DND-41 (cell line): ENCODE measurements around the gene SMARCA1.

Experiments used
- ATAC-seq: fragments of 200-7000 bp; cut with Tn5 transposase; 3 replicates; pipeline ENCODE4 v1.9.1; 2021; ENCODE audit warnings: low read depth; ENCODE audit not compliant: insufficient read depth
- DNase-seq: peaks from one replicate; pipeline ENCODE4 v3.0.0-alpha.2; 2020
- H2AFZ ChIP-seq: 2 replicates; pipeline ENCODE4 v1.6.0; 2012; ENCODE audit warnings: low read depth, low read length
- H3K27ac ChIP-seq: 2 replicates; pipeline ENCODE4 v1.5.1; 2012; ENCODE audit warnings: low read length, inconsistent platforms
- H3K27me3 ChIP-seq: fragments of 200-600 bp; sonication (generic); 2 replicates; pipeline ENCODE4 v1.6.0; 2012; ENCODE audit warnings: low read length, mild to moderate bottlenecking, inconsistent platforms; ENCODE audit not compliant: insufficient read depth, poor library complexity
- H3K36me3 ChIP-seq: 2 replicates; pipeline ENCODE4 v1.5.1; 2012; ENCODE audit warnings: low read length, inconsistent platforms; ENCODE audit not compliant: insufficient read depth
- H3K4me1 ChIP-seq: 2 replicates; pipeline ENCODE4 v1.5.1; 2012; ENCODE audit warnings: mild to moderate bottlenecking, low read length; ENCODE audit not compliant: insufficient read depth
- H3K4me2 ChIP-seq: 2 replicates; pipeline ENCODE4 v1.6.0; 2012; ENCODE audit warnings: mild to moderate bottlenecking, moderate library complexity, low read length, inconsistent platforms; ENCODE audit not compliant: insufficient read depth
- H3K4me3 ChIP-seq, 2 experiments: fragments of 200-600 bp in 1 of 2; shearing (Covaris generic) in 1 of 2; 2 replicates each; pipeline ENCODE4 v1.5.1; 2012 to 2016; ENCODE audit warnings: inconsistent platforms in 2 of 2, low read length in 2 of 2, mild to moderate bottlenecking in 2 of 2, low read depth in 1 of 2, moderate library complexity in 1 of 2
- H3K79me2 ChIP-seq: 2 replicates; pipeline ENCODE4 v1.6.0; 2012; ENCODE audit warnings: low read length, inconsistent platforms; ENCODE audit not compliant: insufficient read depth
- H3K9ac ChIP-seq: 2 replicates; pipeline ENCODE4 v1.6.0; 2012; ENCODE audit warnings: low read depth, mild to moderate bottlenecking, inconsistent platforms, low read length, moderate library complexity
- H3K9me3 ChIP-seq: 2 replicates; pipeline ENCODE4 v1.5.1; 2012; ENCODE audit warnings: low read length, moderate library complexity, mild to moderate bottlenecking, inconsistent platforms; ENCODE audit not compliant: insufficient read depth, severe bottlenecking
- H4K20me1 ChIP-seq: 2 replicates; pipeline ENCODE4 v1.6.0; 2012; ENCODE audit warnings: low read length; ENCODE audit not compliant: insufficient read depth
- EZH2 ChIP-seq: IDR thresholded peaks from 3 replicates; pipeline ENCODE4 v1.6.1; 2012; ENCODE audit warnings: borderline replicate concordance, low read depth, mild to moderate bottlenecking, moderate library complexity, low read length, inconsistent platforms; ENCODE audit not compliant: severe bottlenecking
- TF ChIP-seq, protein P1 (sequence below): IDR thresholded peaks from 2 replicates; pipeline ENCODE4 v1.5.1; 2012; ENCODE audit warnings: borderline replicate concordance, low read length, moderate library complexity, mild to moderate bottlenecking; ENCODE audit not compliant: poor library complexity, severe bottlenecking; ENCODE audit errors: extremely low read depth

SMARCA1 gene

DNA sequence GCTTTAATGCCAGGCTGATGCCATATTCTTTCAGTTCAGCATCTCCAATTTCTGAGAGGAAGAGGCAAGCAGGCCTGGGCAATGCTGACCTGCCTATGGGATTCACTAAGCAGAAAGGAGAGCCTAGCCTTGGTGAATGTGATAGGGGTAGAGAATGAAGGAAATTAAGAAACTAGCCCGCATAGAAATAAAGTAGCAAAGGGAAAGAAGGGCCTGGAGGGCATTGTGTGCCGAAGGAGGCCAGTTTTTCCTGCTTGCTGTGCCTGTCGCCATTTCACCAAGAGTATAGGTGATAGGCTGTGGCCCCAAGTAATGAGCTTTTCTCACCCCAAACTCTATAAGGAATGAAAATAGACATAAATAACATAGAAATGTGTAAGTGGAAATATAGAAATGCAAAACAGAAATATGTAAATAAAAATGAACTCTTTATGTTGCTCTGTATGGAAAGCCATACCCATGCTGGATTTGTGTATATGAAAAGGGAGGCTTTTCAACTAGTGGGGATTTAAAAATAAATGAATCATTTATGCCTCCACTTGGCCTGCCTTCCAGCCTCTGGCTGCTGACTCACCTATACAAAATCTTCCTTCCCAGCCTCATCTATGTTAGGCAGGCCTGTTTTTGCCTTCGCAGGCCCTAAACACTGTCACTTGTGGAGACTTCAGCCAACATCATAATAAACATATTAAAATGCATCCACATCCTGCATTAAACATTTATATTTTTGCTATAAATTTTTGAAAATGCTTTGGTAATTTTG is 11.7 kb upstream of the SMARCA1 start:
- Histone ChIP-seq H3K9me3 (no peaks in the 10 kb centered on the region), H3K9ac (no peak overlapping the region), H3K4me1 (peaks cover 4% of the 10 kb centered on the region), H3K27me3 (no peaks in the 10 kb centered on the region), H2AFZ (no peak overlapping the region), H3K36me3 (no peaks in the 10 kb centered on the region), H4K20me1 (no peaks in the 10 kb centered on the region), H3K4me2 (no peak overlapping the region), H3K4me3 (no peak overlapping the region), H3K27ac (no peak overlapping the region), H3K79me2 (no peaks in the 10 kb centered on the region)
- ATAC-seq (no peak), DNase-seq (no peak)
- TF ChIP-seq EZH2, result no peak
- TF ChIP-seq, protein P1, sequence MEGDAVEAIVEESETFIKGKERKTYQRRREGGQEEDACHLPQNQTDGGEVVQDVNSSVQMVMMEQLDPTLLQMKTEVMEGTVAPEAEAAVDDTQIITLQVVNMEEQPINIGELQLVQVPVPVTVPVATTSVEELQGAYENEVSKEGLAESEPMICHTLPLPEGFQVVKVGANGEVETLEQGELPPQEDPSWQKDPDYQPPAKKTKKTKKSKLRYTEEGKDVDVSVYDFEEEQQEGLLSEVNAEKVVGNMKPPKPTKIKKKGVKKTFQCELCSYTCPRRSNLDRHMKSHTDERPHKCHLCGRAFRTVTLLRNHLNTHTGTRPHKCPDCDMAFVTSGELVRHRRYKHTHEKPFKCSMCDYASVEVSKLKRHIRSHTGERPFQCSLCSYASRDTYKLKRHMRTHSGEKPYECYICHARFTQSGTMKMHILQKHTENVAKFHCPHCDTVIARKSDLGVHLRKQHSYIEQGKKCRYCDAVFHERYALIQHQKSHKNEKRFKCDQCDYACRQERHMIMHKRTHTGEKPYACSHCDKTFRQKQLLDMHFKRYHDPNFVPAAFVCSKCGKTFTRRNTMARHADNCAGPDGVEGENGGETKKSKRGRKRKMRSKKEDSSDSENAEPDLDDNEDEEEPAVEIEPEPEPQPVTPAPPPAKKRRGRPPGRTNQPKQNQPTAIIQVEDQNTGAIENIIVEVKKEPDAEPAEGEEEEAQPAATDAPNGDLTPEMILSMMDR, result no peak

DNA sequence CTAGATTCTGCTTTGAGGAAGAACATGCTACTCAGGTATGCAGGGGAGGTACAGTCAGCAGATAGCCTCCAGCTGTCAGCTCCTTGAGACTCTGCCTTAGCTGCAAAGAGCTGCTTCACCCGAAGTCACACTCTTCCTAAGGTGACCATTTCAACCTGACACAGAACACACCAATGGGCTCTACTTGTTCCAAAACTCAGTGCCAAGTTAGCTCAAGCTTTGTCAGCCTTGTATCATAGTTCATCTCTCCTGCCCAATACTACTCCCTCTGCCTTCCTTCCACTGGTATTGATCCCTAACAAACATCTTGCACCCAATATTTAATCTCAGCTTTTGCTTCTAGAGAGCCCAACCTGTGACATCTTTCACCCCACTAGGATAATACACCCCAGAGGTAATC is 7.8 kb upstream of the SMARCA1 start:
- no peak overlapping the region for H3K9ac ChIP-seq
- DNase-seq, result no peak
- H3K79me2 ChIP-seq, result no peaks in the 10 kb centered on the region
- no peak overlapping the region for H3K4me2 ChIP-seq
- no peaks in the 10 kb centered on the region for H3K36me3 ChIP-seq
- ATAC-seq, result no peak
- H3K9me3 ChIP-seq, result no peaks in the 10 kb centered on the region
- H3K4me1 ChIP-seq, result no peaks in the 10 kb centered on the region
- H3K27me3 ChIP-seq, result no peaks in the 10 kb centered on the region
- TF ChIP-seq, protein P1, result no peak
- TF ChIP-seq EZH2, result no peak
- no peaks in the 10 kb centered on the region for H4K20me1 ChIP-seq
- H2AFZ ChIP-seq, result no peak overlapping the region
- H3K4me3 ChIP-seq, result no peak overlapping the region
- H3K27ac ChIP-seq, result no peak overlapping the region

DNA sequence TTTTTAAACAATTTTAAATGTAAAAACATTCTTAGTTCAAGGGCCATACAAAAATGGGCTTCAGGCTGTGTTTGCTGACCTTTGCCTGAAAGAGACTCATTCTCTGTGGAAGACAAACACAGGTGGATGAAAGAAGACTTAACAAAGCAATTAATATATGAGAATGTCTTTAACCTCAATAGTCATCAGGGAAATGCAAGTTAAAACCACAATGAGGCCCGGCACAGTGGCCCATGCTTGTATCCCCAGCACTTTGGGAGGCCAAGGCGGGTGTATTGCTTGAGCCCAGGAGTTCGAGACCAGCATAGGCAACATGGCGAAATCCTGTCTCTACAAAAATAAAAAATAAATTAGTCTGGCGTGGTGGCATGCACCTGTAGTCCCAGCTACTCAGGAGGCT is 7.1 kb upstream of the SMARCA1 start:
- H3K9me3 ChIP-seq, result no peaks in the 10 kb centered on the region
- TF ChIP-seq, protein P1, result no peak
- no peak for TF ChIP-seq EZH2
- no peak overlapping the region for H3K4me3 ChIP-seq
- no peaks in the 10 kb centered on the region for H3K27me3 ChIP-seq
- DNase-seq (no peak), ATAC-seq (no peak)
- H3K79me2 ChIP-seq, result no peaks in the 10 kb centered on the region
- no peak overlapping the region for H3K9ac ChIP-seq
- no peak overlapping the region for H3K4me2 ChIP-seq
- no peaks in the 10 kb centered on the region for H4K20me1 ChIP-seq
- H2AFZ ChIP-seq, result no peak overlapping the region
- no peaks in the 10 kb centered on the region for H3K36me3 ChIP-seq
- no peaks in the 10 kb centered on the region for H3K4me1 ChIP-seq
- no peak overlapping the region for H3K27ac ChIP-seq
